Fibroblast of mammary gland (primary cell): Measurements from ENCODE around the gene TMEM132C.

Experiments used
- DNase-seq: peaks from one replicate; pipeline ENCODE4 v3.0.0-alpha.2; 2010; ENCODE audit warnings: low read depth
- H3K4me3 ChIP-seq: 2 replicates; pipeline ENCODE4 v1.5.1; 2011; ENCODE audit warnings: low read depth, mild to moderate bottlenecking, low read length, moderate library complexity; ENCODE audit not compliant: control insufficient read depth
- CTCF ChIP-seq: conservative IDR thresholded peaks from 2 replicates; pipeline ENCODE4 v1.5.1; 2011; ENCODE audit warnings: low read depth, low read length, inconsistent platforms; ENCODE audit not compliant: control insufficient read depth, insufficient read depth

Gene TMEM132C

GRCh38 chr12:128654468-128654867, 387.5 kb downstream of the TMEM132C start:
- no peak overlapping the region for H3K4me3 ChIP-seq
- TF ChIP-seq CTCF = no peak
- no peak for DNase-seq

GRCh38 chr12:128657378-128657777, 390.4 kb downstream of the TMEM132C start:
- DNase-seq = no peak
- TF ChIP-seq CTCF = no peak
- H3K4me3 ChIP-seq = no peak overlapping the region

- no peak for DNase-seq
- no peak overlapping the region for H3K4me3 ChIP-seq
- no peak for TF ChIP-seq CTCF
These were observed 393.7 kb downstream of the TMEM132C start for GRCh38 chr12:128660532-128661225.

GRCh38 chr12:128661226-128661569, 394.2 kb downstream of the TMEM132C start:
- H3K4me3 ChIP-seq = no peak overlapping the region
- TF ChIP-seq CTCF = no peak
- DNase-seq = no peak

- no peak overlapping the region for H3K4me3 ChIP-seq
- no peak for DNase-seq
- no peak for TF ChIP-seq CTCF
These were observed 395.1 kb downstream of the TMEM132C start for GRCh38 chr12:128662101-128662500.

GRCh38 chr12:128664501-128664900, 397.5 kb downstream of the TMEM132C start:
- H3K4me3 ChIP-seq = no peak overlapping the region
- no peak for TF ChIP-seq CTCF
- no peak for DNase-seq

GRCh38 chr12:128667193-128667592, 400.2 kb downstream of the TMEM132C start:
- no peak overlapping the region for H3K4me3 ChIP-seq
- TF ChIP-seq CTCF = no peak
- no peak for DNase-seq
